HepG2 (cell line): Measurements from ENCODE around the gene SENP5. TPM values are rescaled to one million over a fixed set of nuclear protein-coding genes. Genes with fewer than 3 reads are reported as not detected.

Experiments used
- FOXK1 ChIP-seq: sonication (generic); formaldehyde crosslinking; IDR thresholded peaks from 2 replicates; pipeline ENCODE4 v1.4.0; 2020; ENCODE audit warnings: low read depth, missing genetic modification reagents, borderline replicate concordance
- KAT2B ChIP-seq: fragments of 150-350 bp; IDR thresholded peaks from 2 replicates; pipeline ENCODE4 v1.6.1; 2014; ENCODE audit warnings: low read depth, low read length, borderline replicate concordance
- ZMYM4 ChIP-seq: sonication (generic); formaldehyde crosslinking; IDR thresholded peaks from 2 replicates; pipeline ENCODE4 v1.8.1; 2023; ENCODE audit warnings: mild to moderate bottlenecking, missing genetic modification reagents
- ZNF10 ChIP-seq: sonication (generic); formaldehyde crosslinking; IDR thresholded peaks from 2 replicates; pipeline ENCODE4 v1.4.0; 2020; ENCODE audit warnings: mild to moderate bottlenecking, low read depth, missing genetic modification reagents, borderline replicate concordance
- ZNF441 ChIP-seq: sonication (generic); formaldehyde crosslinking; IDR thresholded peaks from 2 replicates; pipeline ENCODE4 v1.7.0; 2021; ENCODE audit warnings: missing genetic modification reagents, borderline replicate concordance
- ZNF614 ChIP-seq: IDR thresholded peaks from 2 replicates; pipeline ENCODE4 v1.6.1; 2018; ENCODE audit warnings: missing biosample characterization, missing genetic modification reagents, inconsistent platforms, borderline replicate concordance
- ZNF644 ChIP-seq: IDR thresholded peaks from 2 replicates; pipeline ENCODE4 v1.6.1; 2016; ENCODE audit warnings: low read depth
- ZNF766 ChIP-seq: sonication (generic); formaldehyde crosslinking; IDR thresholded peaks from 2 replicates; pipeline ENCODE4 v1.5.0; 2020; ENCODE audit warnings: missing genetic modification reagents, borderline replicate concordance
- ZNF788 ChIP-seq: sonication (generic); formaldehyde crosslinking; IDR thresholded peaks from 2 replicates; pipeline ENCODE4 v1.5.0; 2020; ENCODE audit warnings: mild to moderate bottlenecking, missing genetic modification reagents, borderline replicate concordance
- polyA plus RNA-seq, 8 experiments: library from polyadenylated mRNA; depleted of rRNA in 3 of 8; stranded (reverse) in 7 of 8; unstranded in 1 of 8; fragments of >200 nt; fragmentation: Illumina TruSeq in 4 of 8; extraction: Trizol in 4 of 8; gene quantifications; 2 replicates each; pipeline versions ENCODE4 v1.2.1 to v1.2.3, GENCODE V29; 2011 to 2016; ENCODE audit warnings: low read depth in 4 of 8, missing spikeins in 1 of 8, mixed read lengths in 1 of 8; ENCODE audit not compliant: insufficient read depth in 1 of 8
- total RNA-seq, 5 experiments: library from RNA; depleted of rRNA; stranded (reverse); fragments of >200 nt; fragmentation: Illumina TruSeq; extraction: Trizol; gene quantifications; 2 replicates each; pipeline ENCODE4 v1.2.3, GENCODE V29; 2016; ENCODE audit warnings: low read depth in 1 of 5
- TF ChIP-seq, protein P1 (sequence below): sonication (generic); formaldehyde crosslinking; IDR thresholded peaks from 2 replicates; pipeline ENCODE4 v1.5.0; 2020; ENCODE audit warnings: mild to moderate bottlenecking, missing genetic modification reagents, moderate library complexity
- TF ChIP-seq, protein P2 (sequence below): sonication (generic); formaldehyde crosslinking; IDR thresholded peaks from 2 replicates; pipeline ENCODE4 v1.5.0; 2020; ENCODE audit warnings: mild to moderate bottlenecking, missing genetic modification reagents
- TF ChIP-seq, protein P3 (sequence below): sonication (generic); formaldehyde crosslinking; IDR thresholded peaks from 2 replicates; pipeline ENCODE4 v1.5.1; 2020; ENCODE audit warnings: missing genetic modification reagents, mild to moderate bottlenecking, borderline replicate concordance
- TF ChIP-seq, protein P4 (sequence below): sonication (generic); formaldehyde crosslinking; IDR thresholded peaks from 2 replicates; pipeline ENCODE4 v1.4.0; 2020; ENCODE audit warnings: missing genetic modification reagents, borderline replicate concordance
- TF ChIP-seq, protein P5 (sequence below): IDR thresholded peaks from 2 replicates; pipeline ENCODE4 v1.6.1; 2016; ENCODE audit warnings: missing genetic modification reagents, missing compliant biosample characterization

The SENP5 gene
- total and polyA plus RNA-seq, 2 of the 13 experiments (the other 11 are each of a cell fraction or from before 2014, with no cell fraction given): 17.6 to 30.9 TPM

DNA sequence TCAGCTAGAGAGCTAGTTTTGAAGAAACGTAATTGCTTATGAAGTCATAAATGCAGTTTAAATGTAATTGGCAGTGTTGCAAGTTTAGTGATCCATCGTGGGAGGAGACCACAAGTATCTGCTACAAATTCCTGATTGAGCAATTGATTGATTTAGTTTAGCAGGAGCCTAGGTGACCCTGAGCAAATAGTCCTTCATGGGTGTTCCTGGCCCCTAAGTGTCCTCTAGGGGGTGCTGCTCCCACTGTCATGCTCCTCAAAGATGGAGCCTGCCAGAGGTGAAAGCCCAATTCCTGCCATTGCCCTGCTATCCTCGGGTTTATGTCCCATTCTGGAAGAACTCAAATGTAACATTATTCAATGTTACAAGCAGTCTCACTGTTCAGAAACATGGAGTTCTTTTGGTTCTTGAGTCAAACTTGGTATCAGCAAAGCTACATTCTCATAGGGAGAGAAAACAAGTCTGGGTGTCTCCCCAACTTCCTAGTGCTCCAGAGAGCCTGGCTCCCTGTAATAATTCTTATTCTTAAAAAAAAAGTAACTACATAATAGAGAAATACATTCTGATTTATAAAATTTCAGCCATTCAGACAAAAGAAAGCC, 29.8 kb upstream of the SENP5 start (continued):
- no peak for TF ChIP-seq FOXK1
- TF ChIP-seq ZNF644 (CRISPR knock-in tag): 0 out of 2 replicates have a peak, but pooled peaks have one; percentile 58
- no peak for TF ChIP-seq ZNF441 (CRISPR knock-in tag)
- TF ChIP-seq, protein P1, sequence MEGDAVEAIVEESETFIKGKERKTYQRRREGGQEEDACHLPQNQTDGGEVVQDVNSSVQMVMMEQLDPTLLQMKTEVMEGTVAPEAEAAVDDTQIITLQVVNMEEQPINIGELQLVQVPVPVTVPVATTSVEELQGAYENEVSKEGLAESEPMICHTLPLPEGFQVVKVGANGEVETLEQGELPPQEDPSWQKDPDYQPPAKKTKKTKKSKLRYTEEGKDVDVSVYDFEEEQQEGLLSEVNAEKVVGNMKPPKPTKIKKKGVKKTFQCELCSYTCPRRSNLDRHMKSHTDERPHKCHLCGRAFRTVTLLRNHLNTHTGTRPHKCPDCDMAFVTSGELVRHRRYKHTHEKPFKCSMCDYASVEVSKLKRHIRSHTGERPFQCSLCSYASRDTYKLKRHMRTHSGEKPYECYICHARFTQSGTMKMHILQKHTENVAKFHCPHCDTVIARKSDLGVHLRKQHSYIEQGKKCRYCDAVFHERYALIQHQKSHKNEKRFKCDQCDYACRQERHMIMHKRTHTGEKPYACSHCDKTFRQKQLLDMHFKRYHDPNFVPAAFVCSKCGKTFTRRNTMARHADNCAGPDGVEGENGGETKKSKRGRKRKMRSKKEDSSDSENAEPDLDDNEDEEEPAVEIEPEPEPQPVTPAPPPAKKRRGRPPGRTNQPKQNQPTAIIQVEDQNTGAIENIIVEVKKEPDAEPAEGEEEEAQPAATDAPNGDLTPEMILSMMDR (CRISPR knock-in tag): peak; percentile 87
- TF ChIP-seq, protein P2, sequence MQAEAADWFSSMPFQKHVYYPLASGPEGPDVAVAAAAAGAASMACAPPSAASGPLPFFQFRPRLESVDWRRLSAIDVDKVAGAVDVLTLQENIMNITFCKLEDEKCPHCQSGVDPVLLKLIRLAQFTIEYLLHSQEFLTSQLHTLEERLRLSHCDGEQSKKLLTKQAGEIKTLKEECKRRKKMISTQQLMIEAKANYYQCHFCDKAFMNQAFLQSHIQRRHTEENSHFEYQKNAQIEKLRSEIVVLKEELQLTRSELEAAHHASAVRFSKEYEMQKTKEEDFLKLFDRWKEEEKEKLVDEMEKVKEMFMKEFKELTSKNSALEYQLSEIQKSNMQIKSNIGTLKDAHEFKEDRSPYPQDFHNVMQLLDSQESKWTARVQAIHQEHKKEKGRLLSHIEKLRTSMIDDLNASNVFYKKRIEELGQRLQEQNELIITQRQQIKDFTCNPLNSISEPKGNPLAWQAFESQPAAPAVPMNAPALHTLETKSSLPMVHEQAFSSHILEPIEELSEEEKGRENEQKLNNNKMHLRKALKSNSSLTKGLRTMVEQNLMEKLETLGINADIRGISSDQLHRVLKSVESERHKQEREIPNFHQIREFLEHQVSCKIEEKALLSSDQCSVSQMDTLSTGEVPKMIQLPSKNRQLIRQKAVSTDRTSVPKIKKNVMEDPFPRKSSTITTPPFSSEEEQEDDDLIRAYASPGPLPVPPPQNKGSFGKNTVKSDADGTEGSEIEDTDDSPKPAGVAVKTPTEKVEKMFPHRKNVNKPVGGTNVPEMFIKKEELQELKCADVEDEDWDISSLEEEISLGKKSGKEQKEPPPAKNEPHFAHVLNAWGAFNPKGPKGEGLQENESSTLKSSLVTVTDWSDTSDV (CRISPR knock-in tag): no peak
- no peak for TF ChIP-seq ZNF788
- TF ChIP-seq, protein P3, sequence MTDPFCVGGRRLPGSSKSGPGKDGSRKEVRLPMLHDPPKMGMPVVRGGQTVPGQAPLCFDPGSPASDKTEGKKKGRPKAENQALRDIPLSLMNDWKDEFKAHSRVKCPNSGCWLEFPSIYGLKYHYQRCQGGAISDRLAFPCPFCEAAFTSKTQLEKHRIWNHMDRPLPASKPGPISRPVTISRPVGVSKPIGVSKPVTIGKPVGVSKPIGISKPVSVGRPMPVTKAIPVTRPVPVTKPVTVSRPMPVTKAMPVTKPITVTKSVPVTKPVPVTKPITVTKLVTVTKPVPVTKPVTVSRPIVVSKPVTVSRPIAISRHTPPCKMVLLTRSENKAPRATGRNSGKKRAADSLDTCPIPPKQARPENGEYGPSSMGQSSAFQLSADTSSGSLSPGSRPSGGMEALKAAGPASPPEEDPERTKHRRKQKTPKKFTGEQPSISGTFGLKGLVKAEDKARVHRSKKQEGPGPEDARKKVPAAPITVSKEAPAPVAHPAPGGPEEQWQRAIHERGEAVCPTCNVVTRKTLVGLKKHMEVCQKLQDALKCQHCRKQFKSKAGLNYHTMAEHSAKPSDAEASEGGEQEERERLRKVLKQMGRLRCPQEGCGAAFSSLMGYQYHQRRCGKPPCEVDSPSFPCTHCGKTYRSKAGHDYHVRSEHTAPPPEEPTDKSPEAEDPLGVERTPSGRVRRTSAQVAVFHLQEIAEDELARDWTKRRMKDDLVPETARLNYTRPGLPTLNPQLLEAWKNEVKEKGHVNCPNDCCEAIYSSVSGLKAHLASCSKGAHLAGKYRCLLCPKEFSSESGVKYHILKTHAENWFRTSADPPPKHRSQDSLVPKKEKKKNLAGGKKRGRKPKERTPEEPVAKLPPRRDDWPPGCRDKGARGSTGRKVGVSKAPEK (CRISPR knock-in tag): no peak
- TF ChIP-seq, protein P4, sequence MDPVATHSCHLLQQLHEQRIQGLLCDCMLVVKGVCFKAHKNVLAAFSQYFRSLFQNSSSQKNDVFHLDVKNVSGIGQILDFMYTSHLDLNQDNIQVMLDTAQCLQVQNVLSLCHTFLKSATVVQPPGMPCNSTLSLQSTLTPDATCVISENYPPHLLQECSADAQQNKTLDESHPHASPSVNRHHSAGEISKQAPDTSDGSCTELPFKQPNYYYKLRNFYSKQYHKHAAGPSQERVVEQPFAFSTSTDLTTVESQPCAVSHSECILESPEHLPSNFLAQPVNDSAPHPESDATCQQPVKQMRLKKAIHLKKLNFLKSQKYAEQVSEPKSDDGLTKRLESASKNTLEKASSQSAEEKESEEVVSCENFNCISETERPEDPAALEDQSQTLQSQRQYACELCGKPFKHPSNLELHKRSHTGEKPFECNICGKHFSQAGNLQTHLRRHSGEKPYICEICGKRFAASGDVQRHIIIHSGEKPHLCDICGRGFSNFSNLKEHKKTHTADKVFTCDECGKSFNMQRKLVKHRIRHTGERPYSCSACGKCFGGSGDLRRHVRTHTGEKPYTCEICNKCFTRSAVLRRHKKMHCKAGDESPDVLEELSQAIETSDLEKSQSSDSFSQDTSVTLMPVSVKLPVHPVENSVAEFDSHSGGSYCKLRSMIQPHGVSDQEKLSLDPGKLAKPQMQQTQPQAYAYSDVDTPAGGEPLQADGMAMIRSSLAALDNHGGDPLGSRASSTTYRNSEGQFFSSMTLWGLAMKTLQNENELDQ (CRISPR knock-in tag): no peak
- peak; percentile 51; the same call in 1 of the 2 replicates for TF ChIP-seq ZNF614 (CRISPR knock-in tag)
- TF ChIP-seq ZMYM4 (CRISPR knock-in tag): peak; percentile 68
- no peak for TF ChIP-seq ZNF766
- TF ChIP-seq KAT2B: no peak
- TF ChIP-seq ZNF10: no peak
- TF ChIP-seq, protein P5, sequence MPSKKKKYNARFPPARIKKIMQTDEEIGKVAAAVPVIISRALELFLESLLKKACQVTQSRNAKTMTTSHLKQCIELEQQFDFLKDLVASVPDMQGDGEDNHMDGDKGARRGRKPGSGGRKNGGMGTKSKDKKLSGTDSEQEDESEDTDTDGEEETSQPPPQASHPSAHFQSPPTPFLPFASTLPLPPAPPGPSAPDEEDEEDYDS (CRISPR knock-in tag): 0 out of 2 replicates have a peak, but pooled peaks have one; percentile 28
